ENCODE results near the gene VRK3.

Gene VRK3

DNA sequence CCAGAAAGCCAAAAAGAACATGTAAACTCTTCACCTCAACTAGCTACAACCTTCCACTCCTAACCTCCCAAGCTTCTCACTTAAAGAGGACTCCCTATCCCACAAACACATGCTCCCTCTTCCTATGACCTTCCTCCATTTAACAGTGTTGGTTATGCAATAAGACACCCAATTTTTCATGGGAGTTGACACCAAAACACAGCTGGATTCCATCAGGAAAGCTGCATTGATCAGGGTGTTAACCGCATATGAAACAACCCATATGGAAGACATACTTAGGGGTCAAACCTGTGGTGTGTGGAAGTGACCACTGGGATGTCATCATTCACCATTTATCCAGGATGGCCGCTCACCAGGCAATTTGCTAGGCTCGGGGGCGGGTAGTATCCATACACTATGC lies 22.5 kb upstream of the VRK3 start:
- Mint-ChIP-seq H3K27ac (ENCODE audit: low read depth) (no peak overlapping the region), H3K27me3 (no peaks in the 10 kb centered on the region), H3K4me1 (peaks cover 14% of the 10 kb centered on the region), H3K9me3 (peaks cover 12% of the 10 kb centered on the region), H3K4me3 (no peak overlapping the region), H3K36me3 (ENCODE audit: insufficient read depth) (peaks cover 20% of the 10 kb centered on the region)
- ATAC-seq (replicated peaks; ENCODE audit: extremely low read depth, poor library complexity, severe bottlenecking) = no peak
- no peak for DNase-seq (ENCODE audit: low spot score in 2 of 2)

DNA sequence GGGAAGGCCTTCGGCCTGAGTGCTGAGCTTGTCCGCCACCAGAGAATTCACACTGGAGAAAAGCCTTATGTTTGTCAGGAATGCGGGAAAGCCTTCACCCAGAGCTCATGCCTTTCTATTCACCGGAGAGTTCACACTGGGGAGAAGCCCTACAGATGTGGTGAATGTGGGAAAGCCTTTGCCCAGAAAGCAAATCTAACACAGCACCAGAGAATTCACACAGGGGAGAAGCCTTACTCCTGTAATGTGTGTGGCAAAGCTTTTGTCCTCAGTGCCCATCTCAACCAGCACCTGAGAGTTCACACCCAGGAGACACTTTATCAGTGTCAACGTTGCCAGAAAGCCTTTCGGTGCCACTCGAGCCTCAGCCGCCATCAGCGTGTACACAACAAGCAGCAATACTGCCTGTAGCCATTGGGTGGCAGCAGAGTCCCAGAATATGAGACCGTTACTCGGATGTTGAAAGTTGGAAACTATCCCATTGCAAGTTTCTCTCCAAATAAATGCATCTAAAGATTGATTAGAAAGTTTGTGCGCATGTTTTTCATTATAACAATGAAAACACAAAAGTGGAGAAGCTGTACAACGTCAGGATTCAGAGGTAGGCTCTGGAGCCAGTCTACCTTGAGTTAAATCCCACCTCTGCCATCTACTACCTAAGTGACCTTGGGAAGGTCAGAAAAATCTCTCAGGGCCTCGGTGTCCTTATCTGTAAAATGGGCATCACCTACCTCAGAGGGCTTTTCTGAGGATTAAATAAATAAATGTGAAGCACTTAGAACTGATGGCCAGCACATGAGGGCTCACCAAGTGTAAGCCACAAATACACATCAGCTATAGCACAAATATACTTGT lies 21.7 kb upstream of the VRK3 start:
- Mint-ChIP-seq H3K27ac (ENCODE audit: low read depth) (no peak overlapping the region), H3K9me3 (peaks cover 12% of the 10 kb centered on the region), H3K27me3 (no peaks in the 10 kb centered on the region), H3K4me1 (peaks cover 14% of the 10 kb centered on the region), H3K4me3 (no peak overlapping the region), H3K36me3 (ENCODE audit: insufficient read depth) (peaks cover 22% of the 10 kb centered on the region)
- peak; percentile 24 to 47 for DNase-seq (ENCODE audit: low spot score in 2 of 2)
- ATAC-seq (replicated peaks; ENCODE audit: extremely low read depth, poor library complexity, severe bottlenecking) = no peak

DNA sequence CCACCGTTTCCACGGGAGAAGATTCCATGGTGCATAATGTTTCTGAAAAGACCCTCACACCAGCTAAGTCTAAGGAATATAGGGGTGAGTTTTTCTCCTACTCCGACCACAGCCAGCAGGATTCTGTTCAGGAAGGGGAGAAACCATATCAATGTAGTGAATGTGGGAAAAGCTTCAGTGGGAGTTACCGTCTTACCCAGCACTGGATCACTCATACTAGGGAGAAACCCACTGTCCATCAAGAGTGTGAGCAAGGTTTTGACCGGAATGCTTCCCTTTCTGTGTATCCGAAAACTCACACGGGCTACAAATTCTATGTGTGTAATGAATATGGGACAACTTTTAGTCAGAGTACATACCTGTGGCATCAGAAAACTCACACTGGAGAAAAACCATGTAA lies 19.8 kb upstream of the VRK3 start:
- ATAC-seq (replicated peaks; ENCODE audit: extremely low read depth, poor library complexity, severe bottlenecking) (no peak), DNase-seq (ENCODE audit: low spot score in 2 of 2) (no peak)
- H3K27me3 Mint-ChIP-seq = no peaks in the 10 kb centered on the region
- peaks cover 33% of the 10 kb centered on the region for H3K36me3 Mint-ChIP-seq (ENCODE audit: insufficient read depth)
- H3K4me1 Mint-ChIP-seq = peaks cover under 1% of the 10 kb centered on the region
- peaks cover 12% of the 10 kb centered on the region for H3K9me3 Mint-ChIP-seq
- H3K27ac Mint-ChIP-seq (ENCODE audit: low read depth) = no peak overlapping the region
- H3K4me3 Mint-ChIP-seq = no peak overlapping the region

- Mint-ChIP-seq H3K4me1 (peaks cover 5% of the 10 kb centered on the region), H3K27ac (ENCODE audit: low read depth) (no peak overlapping the region), H3K27me3 (no peaks in the 10 kb centered on the region), H3K36me3 (ENCODE audit: insufficient read depth) (peaks cover 38% of the 10 kb centered on the region), H3K9me3 (peaks cover 12% of the 10 kb centered on the region), H3K4me3 (no peak overlapping the region)
- ATAC-seq (replicated peaks; ENCODE audit: extremely low read depth, poor library complexity, severe bottlenecking) = no peak
- DNase-seq (ENCODE audit: low spot score in 2 of 2) = no peak
These were observed 18.8 kb upstream of the VRK3 start for GRCh38 chr19:50043967-50044366.

GRCh38 chr19:50042363-50043024 lies 17.3 kb upstream of the VRK3 start:
- Mint-ChIP-seq H3K36me3 (ENCODE audit: insufficient read depth) (peaks cover 42% of the 10 kb centered on the region), H3K27me3 (no peaks in the 10 kb centered on the region), H3K4me1 (peaks cover 5% of the 10 kb centered on the region), H3K27ac (ENCODE audit: low read depth) (no peak overlapping the region), H3K4me3 (no peak overlapping the region), H3K9me3 (peaks cover 12% of the 10 kb centered on the region)
- ATAC-seq (replicated peaks; ENCODE audit: extremely low read depth, poor library complexity, severe bottlenecking) (no peak), DNase-seq (ENCODE audit: low spot score in 2 of 2) (no peak)

DNA sequence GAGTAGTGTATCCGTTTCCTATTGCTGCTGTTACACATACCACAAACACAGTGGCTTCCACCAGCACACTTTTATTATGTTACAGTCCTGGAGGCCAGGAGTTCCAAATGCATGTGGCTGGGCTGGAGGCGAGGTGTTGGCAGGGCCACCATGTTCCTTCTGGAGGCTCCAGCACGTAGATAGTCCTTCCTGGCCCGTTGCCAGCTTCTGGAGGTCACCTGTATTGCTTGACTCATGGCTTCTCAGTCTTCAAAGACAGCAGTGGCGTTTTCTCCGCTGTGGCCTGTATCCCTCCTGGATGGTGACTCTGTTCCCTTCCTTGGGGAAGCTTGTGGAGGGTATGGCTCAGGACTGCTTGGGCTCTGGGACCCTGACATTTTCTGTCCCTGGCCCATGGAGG lies 15.8 kb upstream of the VRK3 start:
- H3K4me1 Mint-ChIP-seq = peaks cover 5% of the 10 kb centered on the region
- no peak overlapping the region for H3K27ac Mint-ChIP-seq (ENCODE audit: low read depth)
- H3K27me3 Mint-ChIP-seq = no peaks in the 10 kb centered on the region
- H3K9me3 Mint-ChIP-seq = peaks cover 12% of the 10 kb centered on the region
- ATAC-seq (replicated peaks; ENCODE audit: extremely low read depth, poor library complexity, severe bottlenecking) (no peak), DNase-seq (ENCODE audit: low spot score in 2 of 2) (no peak)
- peaks cover 46% of the 10 kb centered on the region for H3K36me3 Mint-ChIP-seq (ENCODE audit: insufficient read depth)
- no peak overlapping the region for H3K4me3 Mint-ChIP-seq

DNA sequence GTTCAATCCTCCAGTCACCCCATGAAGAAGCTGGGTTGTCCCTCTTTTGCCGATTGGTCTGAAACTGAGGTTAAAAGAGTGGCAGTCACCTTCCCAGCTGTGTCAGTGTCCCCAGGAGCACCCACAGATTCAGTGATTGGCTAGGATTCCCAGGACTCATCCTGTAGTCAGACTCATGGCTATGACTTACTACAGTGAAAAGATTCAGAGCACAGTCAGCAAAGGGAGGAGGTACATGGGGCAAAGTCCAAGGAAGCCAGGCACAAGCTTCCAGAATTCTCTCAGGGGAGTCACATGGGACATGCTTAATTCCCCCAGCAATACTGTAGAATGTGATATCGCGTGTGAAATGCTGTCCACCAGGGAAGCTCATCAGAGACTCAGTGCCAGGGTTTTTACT lies 14.8 kb upstream of the VRK3 start:
- no peak for ATAC-seq (replicated peaks; ENCODE audit: extremely low read depth, poor library complexity, severe bottlenecking)
- H3K27ac Mint-ChIP-seq (ENCODE audit: low read depth) = no peak overlapping the region
- peaks cover 5% of the 10 kb centered on the region for H3K4me1 Mint-ChIP-seq
- H3K9me3 Mint-ChIP-seq = peaks cover 12% of the 10 kb centered on the region
- H3K27me3 Mint-ChIP-seq = no peaks in the 10 kb centered on the region
- DNase-seq (ENCODE audit: low spot score in 2 of 2) = no peak
- peaks cover 44% of the 10 kb centered on the region for H3K36me3 Mint-ChIP-seq (ENCODE audit: insufficient read depth)
- H3K4me3 Mint-ChIP-seq = no peak overlapping the region

- peaks cover 37% of the 10 kb centered on the region for H3K36me3 Mint-ChIP-seq (ENCODE audit: insufficient read depth)
- H3K9me3 Mint-ChIP-seq = no peaks in the 10 kb centered on the region
These were observed 11.7 kb upstream of the VRK3 start for GRCh38 chr19:50036908-50037307.

GRCh38 chr19:50030937-50031336 lies 5.8 kb upstream of the VRK3 start:
- Mint-ChIP-seq H3K9me3 (no peaks in the 10 kb centered on the region), H3K36me3 (ENCODE audit: insufficient read depth) (peaks cover 16% of the 10 kb centered on the region), H3K4me1 (peaks cover 25% of the 10 kb centered on the region), H3K4me3 (no peak overlapping the region), H3K27ac (ENCODE audit: low read depth) (no peak overlapping the region), H3K27me3 (no peaks in the 10 kb centered on the region)
- DNase-seq (ENCODE audit: low spot score in 2 of 2) (no peak), ATAC-seq (replicated peaks; ENCODE audit: extremely low read depth, poor library complexity, severe bottlenecking) (no peak)

More at GRCh38 chr19:50036908-50037307, 11.7 kb upstream of the VRK3 start:
- peaks cover 9% of the 10 kb centered on the region for H3K4me1 Mint-ChIP-seq
- no peak overlapping the region for H3K4me3 Mint-ChIP-seq
- no peak for ATAC-seq (replicated peaks; ENCODE audit: extremely low read depth, poor library complexity, severe bottlenecking)
- no peak overlapping the region for H3K27ac Mint-ChIP-seq (ENCODE audit: low read depth)
- DNase-seq (ENCODE audit: low spot score in 2 of 2) = no peak
- H3K27me3 Mint-ChIP-seq = no peaks in the 10 kb centered on the region

GRCh38 chr19:50030225-50030624 lies 5.1 kb upstream of the VRK3 start:
- H3K4me1 Mint-ChIP-seq = peaks cover 29% of the 10 kb centered on the region
- no peak for DNase-seq (ENCODE audit: low spot score in 2 of 2)
- no peaks in the 10 kb centered on the region for H3K9me3 Mint-ChIP-seq
- H3K36me3 Mint-ChIP-seq (ENCODE audit: insufficient read depth) = peaks cover 19% of the 10 kb centered on the region
- H3K4me3 Mint-ChIP-seq = no peak overlapping the region
- H3K27me3 Mint-ChIP-seq = no peaks in the 10 kb centered on the region
- no peak for ATAC-seq (replicated peaks; ENCODE audit: extremely low read depth, poor library complexity, severe bottlenecking)
- no peak overlapping the region for H3K27ac Mint-ChIP-seq (ENCODE audit: low read depth)

- Mint-ChIP-seq H3K36me3 (ENCODE audit: insufficient read depth) (peaks cover 22% of the 10 kb centered on the region), H3K4me1 (peaks cover 43% of the 10 kb centered on the region), H3K9me3 (no peaks in the 10 kb centered on the region), H3K27ac (ENCODE audit: low read depth) (peak overlapping the region; percentile 99), H3K27me3 (no peaks in the 10 kb centered on the region), H3K4me3 (peak overlapping the region; percentile 92)
- no peak for ATAC-seq (replicated peaks; ENCODE audit: extremely low read depth, poor library complexity, severe bottlenecking)
- DNase-seq (ENCODE audit: low spot score in 2 of 2) = no peak
These were observed 1.4 kb upstream of the VRK3 start for GRCh38 chr19:50026550-50026906.

DNA sequence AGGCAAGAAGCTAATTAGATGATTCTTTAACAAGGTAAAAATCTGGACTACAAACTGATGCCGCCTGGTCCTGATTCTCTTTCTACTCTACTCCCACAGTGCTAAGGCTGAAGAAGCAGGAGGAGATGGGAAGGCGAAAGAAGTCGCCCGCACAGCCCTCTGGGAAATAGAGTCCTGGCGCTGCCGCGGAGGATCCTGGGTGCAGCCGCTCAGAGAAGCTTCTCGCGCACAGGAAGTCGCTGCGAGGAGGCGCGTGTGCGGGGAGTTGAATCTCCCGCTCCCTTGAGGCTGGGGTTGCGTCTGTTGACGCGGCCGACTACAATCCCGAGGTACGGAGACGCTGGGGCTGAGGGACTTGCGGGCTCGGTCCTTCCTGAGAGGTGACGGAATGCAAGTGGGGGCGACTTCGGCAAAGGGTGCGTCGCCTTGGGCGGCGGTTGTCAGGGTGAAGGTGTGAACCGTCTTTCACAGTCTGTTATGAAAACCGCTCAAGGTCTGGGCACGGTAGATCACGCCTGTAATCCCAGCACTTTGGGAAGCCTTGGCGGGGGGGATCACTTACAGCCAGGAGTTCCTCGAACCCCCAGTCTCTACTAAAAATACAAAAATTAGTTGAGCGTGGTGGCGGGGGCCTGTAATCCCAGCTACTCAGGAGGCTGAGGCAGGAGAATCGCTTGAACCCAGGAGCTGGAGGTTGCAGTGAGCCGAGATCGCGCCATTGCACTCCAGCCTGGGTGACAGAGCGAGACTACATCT lies 800 bp upstream of the VRK3 start, which contains the start of gene ZNF473:
Gene ZNF473 (plus strand): TSS at position 212 of the 756 bp plus-strand sequence. CDS start 5,078 bp downstream, outside the sequence.
- ATAC-seq (replicated peaks; ENCODE audit: extremely low read depth, poor library complexity, severe bottlenecking) (peak; percentile 79), DNase-seq (ENCODE audit: low spot score in 2 of 2) (peak; percentile 86 to 93)
- H3K27ac Mint-ChIP-seq (ENCODE audit: low read depth) = peak within 1 kb of the TSS; percentile 99
- H3K4me3 Mint-ChIP-seq = peak within 1 kb of the TSS; percentile 92
- peaks cover 22% of the 10 kb centered on the region for H3K36me3 Mint-ChIP-seq (ENCODE audit: insufficient read depth)
- H3K9me3 Mint-ChIP-seq = no peaks in the 10 kb centered on the region
- H3K4me1 Mint-ChIP-seq = peaks cover 42% of the 10 kb centered on the region
- no peaks in the 10 kb centered on the region for H3K27me3 Mint-ChIP-seq
